ENCODE measurements around the gene CCDC144A.
"Not testable (repeated sequence)": the region's sequence is repeated elsewhere in the genome, so short reads cannot be mapped to it uniquely, and the experiment has no call there.

The CCDC144A gene

DNA sequence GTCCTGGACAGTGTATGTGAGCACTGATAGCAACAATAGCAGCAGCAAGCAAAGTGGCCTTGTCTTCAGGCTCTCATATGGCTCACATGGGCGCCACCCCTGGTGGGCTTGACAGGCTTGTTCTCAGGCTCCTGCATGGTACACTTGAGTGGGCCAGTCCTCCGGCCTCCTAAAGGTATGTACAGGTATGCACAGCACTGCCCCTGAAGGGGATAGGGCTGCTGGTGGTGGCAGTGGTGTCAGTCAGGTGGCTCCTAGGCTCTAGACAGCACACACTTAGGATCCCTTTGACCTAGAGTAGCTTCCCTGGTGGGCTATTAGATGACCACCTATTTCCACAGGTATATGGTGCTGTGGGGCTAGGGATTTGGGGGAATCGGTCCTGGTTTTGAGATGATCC lies 67.5 kb downstream of the CCDC144A start:
- H3K36me3 ChIP-seq (ENCODE audit: control insufficient read depth in 2 of 2, insufficient read depth in 2 of 2, low read length in 2 of 2); H3K4me1 ChIP-seq (ENCODE audit: control insufficient read depth in 2 of 2, insufficient read depth in 2 of 2, low read length in 2 of 2); H3K9me3 ChIP-seq (ENCODE audit: control insufficient read depth in 2 of 2, low read length in 2 of 2); H3K27ac ChIP-seq (ENCODE audit: low read depth in 2 of 2, low read length in 2 of 2); H3K4me3 ChIP-seq (ENCODE audit: low read length in 2 of 2); H3K27me3 ChIP-seq (ENCODE audit: control insufficient read depth in 2 of 2, insufficient read depth in 2 of 2, low read length in 2 of 2); H3K9ac ChIP-seq (ENCODE audit: low read depth in 1 of 2, low read length in 2 of 2): not testable (repeated sequence)

DNA sequence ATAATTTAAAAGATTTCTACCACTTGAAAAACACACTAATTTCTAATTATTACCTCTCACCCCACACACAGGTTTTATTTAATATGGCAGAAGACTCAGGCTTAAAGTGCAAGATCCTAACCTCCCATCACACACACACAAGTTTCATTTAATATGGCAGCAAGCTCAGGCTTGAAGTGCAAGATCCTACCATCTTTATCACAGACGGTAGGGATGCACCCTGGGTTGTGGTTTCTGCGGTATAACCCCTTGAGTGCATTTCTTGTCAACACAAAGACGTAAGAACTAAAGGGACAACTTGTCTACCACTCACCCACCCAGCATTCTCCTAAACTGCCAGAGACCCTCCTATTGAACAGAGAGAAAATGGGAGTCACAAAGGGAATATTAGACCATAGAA lies 68.1 kb downstream of the CCDC144A start:
- H3K27ac ChIP-seq (ENCODE audit: low read depth in 2 of 2, low read length in 2 of 2); H3K4me1 ChIP-seq (ENCODE audit: control insufficient read depth in 2 of 2, insufficient read depth in 2 of 2, low read length in 2 of 2); H3K36me3 ChIP-seq (ENCODE audit: control insufficient read depth in 2 of 2, insufficient read depth in 2 of 2, low read length in 2 of 2); H3K9me3 ChIP-seq (ENCODE audit: control insufficient read depth in 2 of 2, low read length in 2 of 2); H3K4me3 ChIP-seq (ENCODE audit: low read length in 2 of 2); H3K9ac ChIP-seq (ENCODE audit: low read depth in 1 of 2, low read length in 2 of 2); H3K27me3 ChIP-seq (ENCODE audit: control insufficient read depth in 2 of 2, insufficient read depth in 2 of 2, low read length in 2 of 2): not testable (repeated sequence)

DNA sequence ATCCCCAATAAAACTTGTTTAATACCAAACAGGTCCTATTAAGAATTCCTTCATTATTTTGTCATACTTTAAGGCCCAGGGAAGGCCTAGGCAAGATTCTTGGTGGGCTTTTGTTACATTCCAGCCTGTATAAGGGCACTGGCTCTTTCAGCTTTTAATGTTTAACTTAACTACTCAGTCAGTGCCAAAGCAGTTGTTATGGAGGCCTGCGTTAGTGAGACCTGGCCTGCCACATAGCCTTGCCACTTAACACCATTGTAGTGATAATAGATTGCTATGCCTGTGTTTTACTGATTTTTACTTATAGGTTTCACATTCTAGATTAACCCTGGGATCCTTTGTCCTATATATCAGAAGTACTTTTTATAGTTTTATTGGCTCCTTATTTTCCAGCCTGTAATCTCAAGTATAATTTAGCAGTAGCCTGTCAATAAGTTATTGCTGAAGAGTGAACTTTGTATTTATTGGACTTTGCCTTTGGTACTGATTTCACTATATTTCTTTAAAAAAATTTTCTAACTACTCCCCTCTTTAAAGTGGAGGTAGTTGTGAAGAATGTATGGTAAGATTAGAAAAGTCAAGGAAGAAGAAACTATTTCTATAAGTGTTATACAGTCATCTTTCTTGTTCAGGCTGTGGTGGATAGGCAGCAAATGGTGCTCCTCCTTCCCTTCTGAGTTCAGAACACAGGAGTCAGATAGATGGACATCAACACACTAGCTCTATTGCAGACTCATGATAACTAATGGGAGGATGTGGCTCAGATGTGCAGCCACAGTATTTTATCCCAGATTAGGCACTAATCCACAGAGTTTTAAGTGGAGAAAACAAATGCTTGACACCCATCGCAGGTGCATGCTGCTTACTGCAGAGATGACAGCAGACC lies 78.5 kb downstream of the CCDC144A start:
- not testable (repeated sequence) for H3K36me3 ChIP-seq (ENCODE audit: control insufficient read depth in 2 of 2, insufficient read depth in 2 of 2, low read length in 2 of 2); H3K27me3 ChIP-seq (ENCODE audit: control insufficient read depth in 2 of 2, insufficient read depth in 2 of 2, low read length in 2 of 2); H3K9me3 ChIP-seq (ENCODE audit: control insufficient read depth in 2 of 2, low read length in 2 of 2)

DNA sequence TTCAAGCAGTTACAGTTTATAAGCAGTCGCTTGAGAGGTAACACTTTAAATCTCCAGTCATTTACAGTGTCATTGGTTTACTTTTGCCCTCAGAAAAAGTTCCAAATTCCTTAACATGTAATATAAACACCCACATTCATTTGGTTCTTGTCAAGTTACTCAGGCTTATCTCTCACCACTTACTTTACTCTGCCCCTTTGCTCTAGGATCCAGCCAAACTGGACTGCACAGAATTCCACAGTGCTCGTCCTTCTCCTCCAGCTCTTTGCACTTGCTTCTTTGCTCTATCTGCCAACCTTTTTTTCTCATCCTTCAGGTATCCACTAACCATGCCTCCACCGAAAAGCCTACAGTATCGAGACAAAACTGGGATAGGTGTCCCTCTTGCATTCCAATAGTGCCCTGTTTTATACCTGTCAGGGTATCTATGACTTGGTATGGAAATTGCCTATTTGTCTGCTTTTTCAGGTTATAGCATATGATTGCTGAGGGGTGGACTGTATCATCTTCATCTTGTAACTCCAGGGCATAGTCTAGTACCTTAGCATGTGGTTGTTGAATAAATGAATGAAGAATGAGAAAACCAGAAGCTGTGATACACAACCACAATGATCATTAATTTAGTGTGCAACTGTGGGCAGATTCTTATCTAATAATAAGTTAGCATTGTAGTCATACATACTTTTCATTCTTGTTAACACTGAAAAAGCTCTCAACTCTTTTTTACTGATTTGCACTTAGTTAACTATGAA lies 82.5 kb downstream of the CCDC144A start:
- H3K4me1 ChIP-seq (ENCODE audit: control insufficient read depth in 2 of 2, insufficient read depth in 2 of 2, low read length in 2 of 2); H3K36me3 ChIP-seq (ENCODE audit: control insufficient read depth in 2 of 2, insufficient read depth in 2 of 2, low read length in 2 of 2); H3K27me3 ChIP-seq (ENCODE audit: control insufficient read depth in 2 of 2, insufficient read depth in 2 of 2, low read length in 2 of 2); H3K9me3 ChIP-seq (ENCODE audit: control insufficient read depth in 2 of 2, low read length in 2 of 2); H3K27ac ChIP-seq (ENCODE audit: low read depth in 2 of 2, low read length in 2 of 2); H3K4me3 ChIP-seq (ENCODE audit: low read length in 2 of 2); H3K9ac ChIP-seq (ENCODE audit: low read depth in 1 of 2, low read length in 2 of 2): not testable (repeated sequence)

More for the DNA sequence above, 78.5 kb downstream of the CCDC144A start:
- H3K27ac ChIP-seq (ENCODE audit: low read depth in 2 of 2, low read length in 2 of 2): peak overlapping the region in 1 of 2 donors; percentile 16
- H3K4me3 ChIP-seq (ENCODE audit: low read length in 2 of 2); H3K4me1 ChIP-seq (ENCODE audit: control insufficient read depth in 2 of 2, insufficient read depth in 2 of 2, low read length in 2 of 2); H3K9ac ChIP-seq (ENCODE audit: low read depth in 1 of 2, low read length in 2 of 2): not testable (repeated sequence)

DNA sequence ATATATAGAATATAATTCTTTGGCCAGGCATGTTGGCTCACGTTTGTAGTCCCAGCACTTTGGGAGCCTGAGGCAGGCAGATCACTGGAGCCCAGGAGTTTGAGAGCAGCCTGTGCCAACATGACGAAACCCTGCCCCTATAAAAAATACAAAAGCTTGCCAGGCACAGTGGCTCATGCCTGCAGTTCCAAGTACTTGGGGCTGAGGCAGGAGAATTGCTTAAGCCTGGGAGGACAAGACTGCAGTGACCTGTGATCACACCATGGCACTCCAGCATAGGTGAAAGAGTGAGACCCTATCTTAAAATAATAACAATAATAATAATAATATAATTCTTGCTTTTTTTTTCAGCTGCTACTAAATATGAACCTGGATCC lies 83.1 kb downstream of the CCDC144A start:
- not testable (repeated sequence) for H3K27ac ChIP-seq (ENCODE audit: low read depth in 2 of 2, low read length in 2 of 2); H3K36me3 ChIP-seq (ENCODE audit: control insufficient read depth in 2 of 2, insufficient read depth in 2 of 2, low read length in 2 of 2); H3K4me3 ChIP-seq (ENCODE audit: low read length in 2 of 2); H3K9ac ChIP-seq (ENCODE audit: low read depth in 1 of 2, low read length in 2 of 2); H3K9me3 ChIP-seq (ENCODE audit: control insufficient read depth in 2 of 2, low read length in 2 of 2); H3K4me1 ChIP-seq (ENCODE audit: control insufficient read depth in 2 of 2, insufficient read depth in 2 of 2, low read length in 2 of 2); H3K27me3 ChIP-seq (ENCODE audit: control insufficient read depth in 2 of 2, insufficient read depth in 2 of 2, low read length in 2 of 2)

DNA sequence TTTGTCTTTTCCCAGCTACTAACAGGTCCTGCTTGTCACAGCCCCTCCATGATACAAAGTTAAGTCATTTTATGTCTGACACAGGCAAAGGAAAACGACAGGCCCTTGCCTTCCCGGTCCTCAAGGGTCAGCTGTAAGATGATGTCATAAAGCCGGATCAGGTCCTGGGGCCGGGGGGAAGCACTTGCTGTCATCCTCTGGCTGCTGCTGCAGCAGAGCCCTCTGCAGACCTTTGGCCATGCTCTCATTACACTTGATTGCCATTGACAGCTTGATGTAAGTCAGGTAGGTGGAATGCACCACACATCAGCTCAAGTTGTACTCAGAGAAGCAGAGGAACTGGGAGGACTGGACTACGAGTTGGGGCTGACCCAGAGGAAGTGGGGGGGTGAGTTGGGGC lies 97.8 kb downstream of the CCDC144A start:
- not testable (repeated sequence) for H3K4me1 ChIP-seq (ENCODE audit: control insufficient read depth in 2 of 2, insufficient read depth in 2 of 2, low read length in 2 of 2); H3K36me3 ChIP-seq (ENCODE audit: control insufficient read depth in 2 of 2, insufficient read depth in 2 of 2, low read length in 2 of 2); H3K9me3 ChIP-seq (ENCODE audit: control insufficient read depth in 2 of 2, low read length in 2 of 2); H3K27me3 ChIP-seq (ENCODE audit: control insufficient read depth in 2 of 2, insufficient read depth in 2 of 2, low read length in 2 of 2); H3K9ac ChIP-seq (ENCODE audit: low read depth in 1 of 2, low read length in 2 of 2); H3K4me3 ChIP-seq (ENCODE audit: low read length in 2 of 2); H3K27ac ChIP-seq (ENCODE audit: low read depth in 2 of 2, low read length in 2 of 2)

DNA sequence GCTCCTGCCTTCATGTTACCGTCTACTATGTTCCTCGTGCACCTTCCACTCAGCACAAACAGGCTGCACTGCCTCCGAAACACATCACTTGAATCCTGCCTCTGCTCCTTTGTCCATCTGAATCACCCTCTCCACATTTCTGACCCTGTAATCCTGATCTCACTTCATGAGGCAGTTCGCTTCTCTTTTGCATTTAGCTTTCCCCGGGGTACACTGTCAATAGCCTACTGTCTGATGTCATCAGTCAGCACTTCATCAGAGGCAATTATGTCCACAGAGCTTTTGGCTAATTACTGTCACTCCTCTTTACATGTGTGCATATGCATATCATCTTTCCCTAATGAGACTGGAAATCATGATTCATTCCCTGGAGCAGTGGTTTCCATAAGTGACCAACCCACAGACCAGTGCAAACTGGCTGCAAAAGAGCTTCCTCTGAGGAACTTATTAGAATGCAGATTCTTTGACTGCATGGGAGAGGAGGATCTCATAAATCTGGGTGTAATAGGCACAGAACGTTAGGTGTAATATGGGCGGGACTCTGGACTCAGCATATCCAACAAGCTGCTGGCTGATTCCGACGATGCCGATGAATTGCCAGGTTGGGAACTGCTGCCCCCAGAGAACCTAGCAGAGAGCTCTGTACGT lies 99.0 kb downstream of the CCDC144A start:
- H3K4me3 ChIP-seq (ENCODE audit: low read length in 2 of 2); H3K36me3 ChIP-seq (ENCODE audit: control insufficient read depth in 2 of 2, insufficient read depth in 2 of 2, low read length in 2 of 2); H3K27ac ChIP-seq (ENCODE audit: low read depth in 2 of 2, low read length in 2 of 2); H3K27me3 ChIP-seq (ENCODE audit: control insufficient read depth in 2 of 2, insufficient read depth in 2 of 2, low read length in 2 of 2); H3K9ac ChIP-seq (ENCODE audit: low read depth in 1 of 2, low read length in 2 of 2); H3K9me3 ChIP-seq (ENCODE audit: control insufficient read depth in 2 of 2, low read length in 2 of 2); H3K4me1 ChIP-seq (ENCODE audit: control insufficient read depth in 2 of 2, insufficient read depth in 2 of 2, low read length in 2 of 2): not testable (repeated sequence)

DNA sequence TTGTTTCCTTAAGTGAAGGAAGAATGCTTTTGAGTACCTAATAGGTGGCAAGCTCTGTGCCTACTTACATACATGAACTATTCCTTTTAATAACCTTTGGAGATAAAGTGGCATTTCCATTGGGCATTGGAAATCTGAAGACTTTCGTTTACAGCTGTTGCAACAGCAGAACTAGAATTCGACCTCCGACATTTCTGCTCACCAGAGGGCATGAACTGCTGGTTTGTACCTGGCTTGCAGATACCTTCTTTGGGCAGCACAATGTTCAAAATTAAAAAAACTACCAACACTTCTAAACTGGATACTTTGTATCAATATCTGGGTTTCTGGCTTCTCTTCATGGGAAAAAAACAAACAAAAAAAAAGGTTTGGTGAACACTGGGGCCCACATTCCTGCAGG lies 99.6 kb downstream of the CCDC144A start:
- H3K4me3 ChIP-seq (ENCODE audit: low read length in 2 of 2); H3K9ac ChIP-seq (ENCODE audit: low read depth in 1 of 2, low read length in 2 of 2); H3K9me3 ChIP-seq (ENCODE audit: control insufficient read depth in 2 of 2, low read length in 2 of 2); H3K4me1 ChIP-seq (ENCODE audit: control insufficient read depth in 2 of 2, insufficient read depth in 2 of 2, low read length in 2 of 2); H3K27ac ChIP-seq (ENCODE audit: low read depth in 2 of 2, low read length in 2 of 2); H3K27me3 ChIP-seq (ENCODE audit: control insufficient read depth in 2 of 2, insufficient read depth in 2 of 2, low read length in 2 of 2); H3K36me3 ChIP-seq (ENCODE audit: control insufficient read depth in 2 of 2, insufficient read depth in 2 of 2, low read length in 2 of 2): not testable (repeated sequence)

DNA sequence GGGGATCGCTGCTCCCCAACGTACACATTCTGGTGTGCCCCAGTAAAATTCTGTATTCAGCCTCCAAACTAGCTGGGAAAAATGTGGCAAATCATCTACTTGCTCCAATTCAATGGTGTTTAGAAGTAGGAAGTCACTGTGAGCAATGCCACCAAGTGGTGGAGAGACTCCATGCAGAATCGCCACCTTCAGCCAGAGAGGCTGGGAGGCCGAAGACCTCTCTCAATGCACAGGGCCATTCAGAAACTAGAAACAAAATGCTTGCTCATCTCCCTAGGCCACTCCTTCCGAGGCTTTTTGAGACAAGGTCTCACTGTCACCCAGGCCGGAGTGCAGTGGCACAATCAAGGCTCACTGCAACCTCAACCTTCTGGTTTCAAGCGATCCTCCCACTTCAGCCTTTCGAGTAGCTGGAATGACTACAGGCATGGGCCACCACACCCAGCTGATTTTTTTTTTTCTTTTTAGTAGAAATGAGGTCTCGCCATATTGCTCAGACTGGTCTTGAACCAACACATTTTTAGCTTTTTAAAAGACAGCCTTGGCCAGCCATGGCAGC lies 100.4 kb downstream of the CCDC144A start:
- not testable (repeated sequence) for H3K36me3 ChIP-seq (ENCODE audit: control insufficient read depth in 2 of 2, insufficient read depth in 2 of 2, low read length in 2 of 2); H3K27ac ChIP-seq (ENCODE audit: low read depth in 2 of 2, low read length in 2 of 2); H3K9me3 ChIP-seq (ENCODE audit: control insufficient read depth in 2 of 2, low read length in 2 of 2); H3K9ac ChIP-seq (ENCODE audit: low read depth in 1 of 2, low read length in 2 of 2); H3K4me3 ChIP-seq (ENCODE audit: low read length in 2 of 2); H3K27me3 ChIP-seq (ENCODE audit: control insufficient read depth in 2 of 2, insufficient read depth in 2 of 2, low read length in 2 of 2); H3K4me1 ChIP-seq (ENCODE audit: control insufficient read depth in 2 of 2, insufficient read depth in 2 of 2, low read length in 2 of 2)

DNA sequence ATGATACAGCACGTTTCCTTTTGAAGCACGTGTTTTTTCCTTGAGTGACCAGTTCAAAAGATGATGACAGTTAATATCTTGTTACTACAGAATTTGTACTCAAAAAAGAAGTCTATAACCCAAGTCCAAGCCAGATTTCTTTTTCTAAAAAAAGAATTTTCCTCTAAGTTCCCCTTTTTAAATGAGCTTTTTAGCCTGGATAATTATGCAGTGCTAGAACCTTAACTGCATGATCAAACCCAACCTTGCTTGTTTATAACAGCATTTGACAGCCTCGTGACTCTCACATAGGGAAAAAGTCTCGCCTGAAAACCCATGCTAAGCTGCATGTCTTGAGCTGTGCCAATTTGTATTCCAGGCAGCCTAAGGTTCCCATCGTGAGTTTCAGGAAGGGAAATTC lies 104.2 kb downstream of the CCDC144A start:
- H3K4me1 ChIP-seq (ENCODE audit: control insufficient read depth in 2 of 2, insufficient read depth in 2 of 2, low read length in 2 of 2); H3K36me3 ChIP-seq (ENCODE audit: control insufficient read depth in 2 of 2, insufficient read depth in 2 of 2, low read length in 2 of 2); H3K9me3 ChIP-seq (ENCODE audit: control insufficient read depth in 2 of 2, low read length in 2 of 2); H3K9ac ChIP-seq (ENCODE audit: low read depth in 1 of 2, low read length in 2 of 2); H3K4me3 ChIP-seq (ENCODE audit: low read length in 2 of 2); H3K27me3 ChIP-seq (ENCODE audit: control insufficient read depth in 2 of 2, insufficient read depth in 2 of 2, low read length in 2 of 2): not testable (repeated sequence)
- H3K27ac ChIP-seq (ENCODE audit: low read depth in 2 of 2, low read length in 2 of 2): peak overlapping the region in 1 of 2 donors; percentile 22

All from mucosa of rectum (tissue), 2 donors.